ENCODE data around the gene DDX52. TPM values are rescaled to one million over a fixed set of nuclear protein-coding genes. Genes with fewer than 3 reads are reported as not detected.
A peak's percentile ranks its signal among the peaks of the same experiment; 100 is the strongest.

The DDX52 gene, protein sequence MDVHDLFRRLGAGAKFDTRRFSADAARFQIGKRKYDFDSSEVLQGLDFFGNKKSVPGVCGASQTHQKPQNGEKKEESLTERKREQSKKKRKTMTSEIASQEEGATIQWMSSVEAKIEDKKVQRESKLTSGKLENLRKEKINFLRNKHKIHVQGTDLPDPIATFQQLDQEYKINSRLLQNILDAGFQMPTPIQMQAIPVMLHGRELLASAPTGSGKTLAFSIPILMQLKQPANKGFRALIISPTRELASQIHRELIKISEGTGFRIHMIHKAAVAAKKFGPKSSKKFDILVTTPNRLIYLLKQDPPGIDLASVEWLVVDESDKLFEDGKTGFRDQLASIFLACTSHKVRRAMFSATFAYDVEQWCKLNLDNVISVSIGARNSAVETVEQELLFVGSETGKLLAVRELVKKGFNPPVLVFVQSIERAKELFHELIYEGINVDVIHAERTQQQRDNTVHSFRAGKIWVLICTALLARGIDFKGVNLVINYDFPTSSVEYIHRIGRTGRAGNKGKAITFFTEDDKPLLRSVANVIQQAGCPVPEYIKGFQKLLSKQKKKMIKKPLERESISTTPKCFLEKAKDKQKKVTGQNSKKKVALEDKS
- total RNA-seq (2014; rRNA removed; shearing (Covaris generic)) = 45.3 and 46.2 TPM in 2 replicates
- polyA plus RNA-seq (2016; fragmentation: Nextera tagmentation; extraction: Ambion mirVana) = 46.0 and 61.3 TPM in 2 replicates
- long read RNA-seq, full-length matches to known transcripts = 11 of 43 reads
- long read RNA-seq, partial matches to known transcripts = 30 of 43 reads
- long read RNA-seq, other reads (novel, unspliced or antisense) = 2 of 43 reads

- Mint-ChIP-seq H3K9me3 (no peaks in the 10 kb centered on the region), H3K36me3 (ENCODE audit: low read depth) (peaks cover 36% of the 10 kb centered on the region), H3K4me1 (peaks cover 6% of the 10 kb centered on the region), H3K27me3 (ENCODE audit: insufficient read depth, low read depth, poor library complexity) (peaks cover 1% of the 10 kb centered on the region), H3K27ac (peak within 1 kb of the TSS; percentile 95), H3K4me3 (peak within 1 kb of the TSS; percentile 87)
- Histone ChIP-seq H3K4me1 (ENCODE audit: insufficient read depth) (peaks cover 9% of the 10 kb centered on the region), H3K79me2 (replicated peaks; ENCODE audit: insufficient read depth) (peaks cover 49% of the 10 kb centered on the region), H3K36me3 (ENCODE audit: insufficient read depth) (peaks cover 15% of the 10 kb centered on the region; the same call in 1 of the 2 replicates), H3K27me3 (ENCODE audit: insufficient read depth) (peaks cover 6% of the 10 kb centered on the region; the same call in 1 of the 2 replicates), H3K4me3 (peak within 1 kb of the TSS; percentile 91), H3K27ac (ENCODE audit: low read depth) (peak within 1 kb of the TSS; percentile 67), H3F3A (replicated peaks; ENCODE audit: low read depth) (no peaks in the 10 kb centered on the region), H3K4me2 (peak within 1 kb of the TSS; percentile 82), H3K9me2 (ENCODE audit: insufficient read depth) (no peaks in the 10 kb centered on the region), H4K20me1 (replicated peaks; ENCODE audit: insufficient read depth) (0 out of 2 replicates have a peak, but pooled peaks cover 5% of the 10 kb centered on the region), H2AFZ (peak within 1 kb of the TSS; percentile 92)
- peak; percentile 88 for TF ChIP-seq POLR2AphosphoS5 (IDR thresholded peaks at IDR 0.05; ENCODE audit: low read depth)
- TF ChIP-seq, protein P1, sequence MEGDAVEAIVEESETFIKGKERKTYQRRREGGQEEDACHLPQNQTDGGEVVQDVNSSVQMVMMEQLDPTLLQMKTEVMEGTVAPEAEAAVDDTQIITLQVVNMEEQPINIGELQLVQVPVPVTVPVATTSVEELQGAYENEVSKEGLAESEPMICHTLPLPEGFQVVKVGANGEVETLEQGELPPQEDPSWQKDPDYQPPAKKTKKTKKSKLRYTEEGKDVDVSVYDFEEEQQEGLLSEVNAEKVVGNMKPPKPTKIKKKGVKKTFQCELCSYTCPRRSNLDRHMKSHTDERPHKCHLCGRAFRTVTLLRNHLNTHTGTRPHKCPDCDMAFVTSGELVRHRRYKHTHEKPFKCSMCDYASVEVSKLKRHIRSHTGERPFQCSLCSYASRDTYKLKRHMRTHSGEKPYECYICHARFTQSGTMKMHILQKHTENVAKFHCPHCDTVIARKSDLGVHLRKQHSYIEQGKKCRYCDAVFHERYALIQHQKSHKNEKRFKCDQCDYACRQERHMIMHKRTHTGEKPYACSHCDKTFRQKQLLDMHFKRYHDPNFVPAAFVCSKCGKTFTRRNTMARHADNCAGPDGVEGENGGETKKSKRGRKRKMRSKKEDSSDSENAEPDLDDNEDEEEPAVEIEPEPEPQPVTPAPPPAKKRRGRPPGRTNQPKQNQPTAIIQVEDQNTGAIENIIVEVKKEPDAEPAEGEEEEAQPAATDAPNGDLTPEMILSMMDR (conservative IDR thresholded peaks at IDR 0.05; ENCODE audit: low read depth in 2 of 2) = no peak
- peak; percentile 93 for DNase-seq (ENCODE audit: low spot score)
- peak; percentile 98 for ATAC-seq
These were observed at the start of gene DDX52 for GRCh38 chr17:37643118-37643766. Gene DDX52 (minus strand): TSS chr17:37643446. CDS start chr17:37643420, 26 bp downstream.

DNA sequence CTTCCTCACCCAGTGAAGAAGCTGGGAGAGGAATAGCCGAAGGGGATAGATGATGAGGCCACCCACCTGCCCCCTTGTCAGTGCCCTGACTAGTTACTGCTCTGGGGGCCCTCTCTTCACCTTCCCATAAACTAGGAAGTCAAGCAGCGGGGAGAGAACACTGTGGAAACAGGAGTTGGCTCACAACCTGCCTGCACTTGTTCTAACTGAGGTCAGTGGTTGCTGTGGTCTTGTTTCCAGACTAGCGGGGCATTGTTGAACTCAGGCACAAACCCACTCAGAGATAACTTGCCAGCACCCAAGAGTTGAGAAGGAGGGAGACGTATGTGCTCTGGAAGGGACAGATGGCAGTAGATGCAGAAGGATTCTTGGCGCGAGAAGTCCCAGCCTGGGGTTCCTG lies 48.6 kb upstream of the DDX52 start:
- no peak overlapping the region for H2AFZ ChIP-seq
- H3K9me2 ChIP-seq (ENCODE audit: insufficient read depth) = no peaks in the 10 kb centered on the region
- Mint-ChIP-seq H3K36me3 (ENCODE audit: low read depth) (peaks cover 5% of the 10 kb centered on the region), H3K4me3 (no peak overlapping the region), H3K27me3 (ENCODE audit: insufficient read depth, low read depth, poor library complexity) (peaks cover 4% of the 10 kb centered on the region), H3K4me1 (peaks cover 6% of the 10 kb centered on the region; the same call in 2 of the 3 replicates), H3K27ac (no peak overlapping the region), H3K9me3 (peaks cover 14% of the 10 kb centered on the region)
- no peaks in the 10 kb centered on the region for H3F3A ChIP-seq (replicated peaks; ENCODE audit: low read depth)
- no peak overlapping the region for H3K27ac ChIP-seq (ENCODE audit: low read depth)
- H3K79me2 ChIP-seq (replicated peaks; ENCODE audit: insufficient read depth) = no peaks in the 10 kb centered on the region
- H3K36me3 ChIP-seq (ENCODE audit: insufficient read depth) = no peaks in the 10 kb centered on the region
- H4K20me1 ChIP-seq (replicated peaks; ENCODE audit: insufficient read depth) = no peaks in the 10 kb centered on the region
- ATAC-seq (no peak), DNase-seq (ENCODE audit: low spot score) (no peak)
- H3K27me3 ChIP-seq (ENCODE audit: insufficient read depth) = no peaks in the 10 kb centered on the region
- no peak overlapping the region for H3K4me2 ChIP-seq
- H3K4me3 ChIP-seq = no peak overlapping the region
- no peaks in the 10 kb centered on the region for H3K4me1 ChIP-seq (ENCODE audit: insufficient read depth)
- TF ChIP-seq CREB1 (CRISPR knock-in tag; IDR thresholded peaks at IDR 0.05; ENCODE audit: low read depth) (no peak), EZH2phosphoT487 (IDR thresholded peaks at IDR 0.05; ENCODE audit: unreplicated experiment) (no peak), EZH2 (IDR thresholded peaks at IDR 0.05; ENCODE audit: low read depth, unreplicated experiment) (no peak)
- TF ChIP-seq, protein P2, sequence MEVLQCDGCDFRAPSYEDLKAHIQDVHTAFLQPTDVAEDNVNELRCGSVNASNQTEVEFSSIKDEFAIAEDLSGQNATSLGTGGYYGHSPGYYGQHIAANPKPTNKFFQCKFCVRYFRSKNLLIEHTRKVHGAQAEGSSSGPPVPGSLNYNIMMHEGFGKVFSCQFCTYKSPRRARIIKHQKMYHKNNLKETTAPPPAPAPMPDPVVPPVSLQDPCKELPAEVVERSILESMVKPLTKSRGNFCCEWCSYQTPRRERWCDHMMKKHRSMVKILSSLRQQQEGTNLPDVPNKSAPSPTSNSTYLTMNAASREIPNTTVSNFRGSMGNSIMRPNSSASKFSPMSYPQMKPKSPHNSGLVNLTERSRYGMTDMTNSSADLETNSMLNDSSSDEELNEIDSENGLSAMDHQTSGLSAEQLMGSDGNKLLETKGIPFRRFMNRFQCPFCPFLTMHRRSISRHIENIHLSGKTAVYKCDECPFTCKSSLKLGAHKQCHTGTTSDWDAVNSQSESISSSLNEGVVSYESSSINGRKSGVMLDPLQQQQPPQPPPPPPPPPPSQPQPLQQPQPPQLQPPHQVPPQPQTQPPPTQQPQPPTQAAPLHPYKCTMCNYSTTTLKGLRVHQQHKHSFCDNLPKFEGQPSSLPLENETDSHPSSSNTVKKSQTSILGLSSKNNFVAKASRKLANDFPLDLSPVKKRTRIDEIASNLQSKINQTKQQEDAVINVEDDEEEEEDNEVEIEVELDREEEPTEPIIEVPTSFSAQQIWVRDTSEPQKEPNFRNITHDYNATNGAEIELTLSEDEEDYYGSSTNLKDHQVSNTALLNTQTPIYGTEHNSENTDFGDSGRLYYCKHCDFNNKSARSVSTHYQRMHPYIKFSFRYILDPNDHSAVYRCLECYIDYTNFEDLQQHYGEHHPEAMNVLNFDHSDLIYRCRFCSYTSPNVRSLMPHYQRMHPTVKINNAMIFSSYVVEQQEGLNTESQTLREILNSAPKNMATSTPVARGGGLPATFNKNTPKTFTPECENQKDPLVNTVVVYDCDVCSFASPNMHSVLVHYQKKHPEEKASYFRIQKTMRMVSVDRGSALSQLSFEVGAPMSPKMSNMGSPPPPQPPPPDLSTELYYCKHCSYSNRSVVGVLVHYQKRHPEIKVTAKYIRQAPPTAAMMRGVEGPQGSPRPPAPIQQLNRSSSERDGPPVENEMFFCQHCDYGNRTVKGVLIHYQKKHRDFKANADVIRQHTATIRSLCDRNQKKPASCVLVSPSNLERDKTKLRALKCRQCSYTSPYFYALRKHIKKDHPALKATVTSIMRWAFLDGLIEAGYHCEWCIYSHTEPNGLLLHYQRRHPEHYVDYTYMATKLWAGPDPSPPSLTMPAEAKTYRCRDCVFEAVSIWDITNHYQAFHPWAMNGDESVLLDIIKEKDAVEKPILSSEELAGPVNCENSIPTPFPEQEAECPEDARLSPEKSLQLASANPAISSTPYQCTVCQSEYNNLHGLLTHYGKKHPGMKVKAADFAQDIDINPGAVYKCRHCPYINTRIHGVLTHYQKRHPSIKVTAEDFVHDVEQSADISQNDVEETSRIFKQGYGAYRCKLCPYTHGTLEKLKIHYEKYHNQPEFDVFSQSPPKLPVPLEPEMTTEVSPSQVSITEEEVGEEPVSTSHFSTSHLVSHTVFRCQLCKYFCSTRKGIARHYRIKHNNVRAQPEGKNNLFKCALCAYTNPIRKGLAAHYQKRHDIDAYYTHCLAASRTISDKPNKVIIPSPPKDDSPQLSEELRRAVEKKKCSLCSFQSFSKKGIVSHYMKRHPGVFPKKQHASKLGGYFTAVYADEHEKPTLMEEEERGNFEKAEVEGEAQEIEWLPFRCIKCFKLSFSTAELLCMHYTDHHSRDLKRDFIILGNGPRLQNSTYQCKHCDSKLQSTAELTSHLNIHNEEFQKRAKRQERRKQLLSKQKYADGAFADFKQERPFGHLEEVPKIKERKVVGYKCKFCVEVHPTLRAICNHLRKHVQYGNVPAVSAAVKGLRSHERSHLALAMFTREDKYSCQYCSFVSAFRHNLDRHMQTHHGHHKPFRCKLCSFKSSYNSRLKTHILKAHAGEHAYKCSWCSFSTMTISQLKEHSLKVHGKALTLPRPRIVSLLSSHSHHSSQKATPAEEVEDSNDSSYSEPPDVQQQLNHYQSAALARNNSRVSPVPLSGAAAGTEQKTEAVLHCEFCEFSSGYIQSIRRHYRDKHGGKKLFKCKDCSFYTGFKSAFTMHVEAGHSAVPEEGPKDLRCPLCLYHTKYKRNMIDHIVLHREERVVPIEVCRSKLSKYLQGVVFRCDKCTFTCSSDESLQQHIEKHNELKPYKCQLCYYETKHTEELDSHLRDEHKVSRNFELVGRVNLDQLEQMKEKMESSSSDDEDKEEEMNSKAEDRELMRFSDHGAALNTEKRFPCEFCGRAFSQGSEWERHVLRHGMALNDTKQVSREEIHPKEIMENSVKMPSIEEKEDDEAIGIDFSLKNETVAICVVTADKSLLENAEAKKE (CRISPR knock-in tag; IDR thresholded peaks at IDR 0.05) = no peak
- TF ChIP-seq, protein P3, sequence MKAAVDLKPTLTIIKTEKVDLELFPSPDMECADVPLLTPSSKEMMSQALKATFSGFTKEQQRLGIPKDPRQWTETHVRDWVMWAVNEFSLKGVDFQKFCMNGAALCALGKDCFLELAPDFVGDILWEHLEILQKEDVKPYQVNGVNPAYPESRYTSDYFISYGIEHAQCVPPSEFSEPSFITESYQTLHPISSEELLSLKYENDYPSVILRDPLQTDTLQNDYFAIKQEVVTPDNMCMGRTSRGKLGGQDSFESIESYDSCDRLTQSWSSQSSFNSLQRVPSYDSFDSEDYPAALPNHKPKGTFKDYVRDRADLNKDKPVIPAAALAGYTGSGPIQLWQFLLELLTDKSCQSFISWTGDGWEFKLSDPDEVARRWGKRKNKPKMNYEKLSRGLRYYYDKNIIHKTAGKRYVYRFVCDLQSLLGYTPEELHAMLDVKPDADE (IDR thresholded peaks at IDR 0.05) = no peak

All from GM23338 (cell line).